PFSK-1 (cell line): Measurements from ENCODE around the gene WDR37.

Experiments
- FOXP2 ChIP-seq: optimal IDR thresholded peaks from 2 replicates; pipeline ENCODE3; 2011; ENCODE audit warnings: borderline replicate concordance, control low read depth, inconsistent platforms; ENCODE audit not compliant: insufficient read depth; ENCODE audit errors: extremely low read length, extremely low read depth
- POLR2AphosphoS5 ChIP-seq: IDR thresholded peaks from 2 replicates; pipeline ENCODE4 v1.6.1; 2012; ENCODE audit warnings: low read depth, mild to moderate bottlenecking, control low read depth, low read length, moderate library complexity
- SIN3A ChIP-seq: IDR thresholded peaks from 2 replicates; pipeline ENCODE4 v1.6.1; 2012; ENCODE audit warnings: mild to moderate bottlenecking, low read length, moderate library complexity, borderline replicate concordance; ENCODE audit not compliant: insufficient read depth
- TAF1 ChIP-seq: IDR thresholded peaks from 2 replicates; pipeline ENCODE4 v1.6.1; 2012; ENCODE audit warnings: low read length, control low read depth, borderline replicate concordance; ENCODE audit not compliant: insufficient read depth
- TF ChIP-seq, protein P1 (sequence below), 2 experiments: IDR thresholded peaks; 2 replicates each; pipeline versions ENCODE4 v1.6.1 to v1.8.0; 2011 to 2012; ENCODE audit warnings: low read depth in 2 of 2, low read length in 2 of 2, control low read depth in 1 of 2, inconsistent platforms in 1 of 2, mild to moderate bottlenecking in 1 of 2, moderate library complexity in 1 of 2; ENCODE audit not compliant: insufficient read depth in 1 of 2

Gene WDR37

DNA sequence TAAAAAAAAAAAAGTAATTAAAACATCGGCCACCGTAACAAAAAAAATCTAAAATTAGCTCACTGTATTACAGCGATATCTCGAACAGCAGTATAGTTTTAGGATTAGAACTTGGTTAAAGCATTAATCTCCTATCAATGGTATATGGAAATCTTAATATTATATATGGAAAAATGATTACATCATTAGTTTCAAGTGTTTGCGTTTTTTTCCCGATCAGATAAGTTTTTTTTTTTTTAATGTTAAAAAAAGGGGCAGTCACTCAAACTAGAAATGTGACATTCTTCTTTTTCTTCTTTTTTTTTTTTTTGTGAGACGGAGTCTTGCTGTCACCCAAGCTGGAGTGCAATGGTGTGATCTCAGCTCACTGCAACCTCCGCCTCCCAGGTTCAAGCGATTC lies 14.7 kb upstream of the WDR37 start:
- TF ChIP-seq TAF1 (no peak), POLR2AphosphoS5 (no peak), SIN3A (no peak), FOXP2 (no peak)
- TF ChIP-seq, protein P1, sequence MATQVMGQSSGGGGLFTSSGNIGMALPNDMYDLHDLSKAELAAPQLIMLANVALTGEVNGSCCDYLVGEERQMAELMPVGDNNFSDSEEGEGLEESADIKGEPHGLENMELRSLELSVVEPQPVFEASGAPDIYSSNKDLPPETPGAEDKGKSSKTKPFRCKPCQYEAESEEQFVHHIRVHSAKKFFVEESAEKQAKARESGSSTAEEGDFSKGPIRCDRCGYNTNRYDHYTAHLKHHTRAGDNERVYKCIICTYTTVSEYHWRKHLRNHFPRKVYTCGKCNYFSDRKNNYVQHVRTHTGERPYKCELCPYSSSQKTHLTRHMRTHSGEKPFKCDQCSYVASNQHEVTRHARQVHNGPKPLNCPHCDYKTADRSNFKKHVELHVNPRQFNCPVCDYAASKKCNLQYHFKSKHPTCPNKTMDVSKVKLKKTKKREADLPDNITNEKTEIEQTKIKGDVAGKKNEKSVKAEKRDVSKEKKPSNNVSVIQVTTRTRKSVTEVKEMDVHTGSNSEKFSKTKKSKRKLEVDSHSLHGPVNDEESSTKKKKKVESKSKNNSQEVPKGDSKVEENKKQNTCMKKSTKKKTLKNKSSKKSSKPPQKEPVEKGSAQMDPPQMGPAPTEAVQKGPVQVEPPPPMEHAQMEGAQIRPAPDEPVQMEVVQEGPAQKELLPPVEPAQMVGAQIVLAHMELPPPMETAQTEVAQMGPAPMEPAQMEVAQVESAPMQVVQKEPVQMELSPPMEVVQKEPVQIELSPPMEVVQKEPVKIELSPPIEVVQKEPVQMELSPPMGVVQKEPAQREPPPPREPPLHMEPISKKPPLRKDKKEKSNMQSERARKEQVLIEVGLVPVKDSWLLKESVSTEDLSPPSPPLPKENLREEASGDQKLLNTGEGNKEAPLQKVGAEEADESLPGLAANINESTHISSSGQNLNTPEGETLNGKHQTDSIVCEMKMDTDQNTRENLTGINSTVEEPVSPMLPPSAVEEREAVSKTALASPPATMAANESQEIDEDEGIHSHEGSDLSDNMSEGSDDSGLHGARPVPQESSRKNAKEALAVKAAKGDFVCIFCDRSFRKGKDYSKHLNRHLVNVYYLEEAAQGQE (IDR thresholded peaks at IDR 0.05; ENCODE audit: insufficient read depth in 1 of 2, low read depth in 2 of 2, low read length in 2 of 2): no peak

DNA sequence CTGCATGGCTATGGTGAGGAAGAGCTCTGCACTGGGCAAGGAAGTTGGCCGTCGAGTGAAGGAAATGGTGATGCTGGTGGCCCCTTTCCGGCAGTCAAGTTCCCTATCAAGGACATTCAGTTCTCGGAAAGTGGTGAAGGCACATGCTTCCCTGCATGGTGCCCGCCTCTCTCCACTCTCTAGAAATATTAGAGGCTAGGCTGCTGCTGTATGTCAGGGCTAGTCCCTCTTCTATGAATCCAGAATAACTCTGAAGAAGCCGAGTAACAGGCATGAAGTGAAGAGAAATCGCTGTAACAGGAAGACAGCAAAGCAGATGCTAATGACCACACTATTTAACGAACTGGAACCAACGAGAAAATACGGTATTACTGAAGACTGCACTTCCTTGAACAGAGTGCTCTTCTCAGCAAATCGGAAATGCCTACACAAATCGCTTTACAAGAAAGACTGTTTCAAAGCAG lies 12.6 kb upstream of the WDR37 start:
- TF ChIP-seq SIN3A (no peak), FOXP2 (no peak), TAF1 (no peak), POLR2AphosphoS5 (no peak)
- TF ChIP-seq, protein P1 (IDR thresholded peaks at IDR 0.05; ENCODE audit: insufficient read depth in 1 of 2, low read depth in 2 of 2, low read length in 2 of 2): no peak

GRCh38 chr10:1044146-1044545 lies 12.0 kb upstream of the WDR37 start:
- TF ChIP-seq TAF1: no peak
- TF ChIP-seq POLR2AphosphoS5: no peak
- TF ChIP-seq, protein P1 (IDR thresholded peaks at IDR 0.05; ENCODE audit: insufficient read depth in 1 of 2, low read depth in 2 of 2, low read length in 2 of 2): no peak
- TF ChIP-seq FOXP2: no peak
- TF ChIP-seq SIN3A: no peak

DNA sequence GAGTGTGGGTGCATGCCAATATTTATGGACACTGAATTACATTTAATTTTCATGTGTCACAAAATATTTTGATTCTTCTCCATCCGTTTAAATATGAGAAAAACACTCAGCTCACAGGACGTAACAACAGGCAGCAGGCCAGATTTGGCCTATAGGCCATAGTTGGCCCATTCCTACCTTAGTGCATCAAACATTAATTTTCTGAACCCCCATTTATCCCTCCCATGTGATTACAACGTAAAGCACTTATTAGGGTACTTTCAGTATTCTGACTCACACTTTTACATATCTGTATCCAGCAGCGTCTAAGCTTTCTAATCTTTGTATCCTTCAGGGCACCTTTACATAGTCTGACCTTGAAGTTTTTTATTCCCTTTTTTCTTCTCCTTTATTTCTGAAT lies 11.2 kb upstream of the WDR37 start:
- TF ChIP-seq TAF1: no peak
- TF ChIP-seq POLR2AphosphoS5: no peak
- no peak for TF ChIP-seq SIN3A
- TF ChIP-seq, protein P1 (IDR thresholded peaks at IDR 0.05; ENCODE audit: insufficient read depth in 1 of 2, low read depth in 2 of 2, low read length in 2 of 2): no peak
- TF ChIP-seq FOXP2: no peak

DNA sequence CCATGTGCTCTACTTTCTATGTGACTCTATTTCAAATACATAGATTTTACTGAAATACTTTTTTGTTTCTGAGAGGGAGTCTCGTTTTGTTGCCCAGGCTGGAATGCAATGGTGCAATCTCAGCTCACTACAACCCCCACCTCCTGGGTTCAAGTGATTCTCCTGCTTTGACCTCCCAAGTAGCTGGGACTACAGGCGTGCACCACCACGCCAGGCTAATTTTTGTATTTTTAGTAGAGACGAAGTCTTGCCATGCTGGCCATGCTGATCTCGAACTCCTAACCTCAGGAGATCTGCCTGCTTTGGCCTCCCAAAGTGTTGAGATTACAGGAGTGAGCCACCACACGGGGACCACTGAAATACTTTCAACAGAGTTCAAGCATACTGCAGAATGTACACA lies 10.8 kb upstream of the WDR37 start:
- TF ChIP-seq, protein P1 (IDR thresholded peaks at IDR 0.05; ENCODE audit: insufficient read depth in 1 of 2, low read depth in 2 of 2, low read length in 2 of 2): no peak
- TF ChIP-seq TAF1 (no peak), FOXP2 (no peak), SIN3A (no peak), POLR2AphosphoS5 (no peak)
